HEK293 (cell line): ENCODE results near the gene RHEX.

ENCODE experiments used
- OVOL3 ChIP-seq: fragments of 450-650 bp; formaldehyde crosslinking; IDR thresholded peaks from 2 replicates; pipeline ENCODE4 v1.5.1; 2016; ENCODE audit warnings: missing biosample characterization, missing genetic modification characterization
- TCF7L2 ChIP-seq: IDR thresholded peaks from 2 replicates; pipeline ENCODE4 v1.6.1; 2011; ENCODE audit warnings: low read depth, mild to moderate bottlenecking, inconsistent platforms, low read length, moderate library complexity, borderline replicate concordance
- YY1 ChIP-seq: fragments of 450-650 bp; formaldehyde crosslinking; IDR thresholded peaks from 2 replicates; pipeline ENCODE4 v1.5.1; 2018; ENCODE audit warnings: missing biosample characterization, missing genetic modification characterization
- ZBTB17 ChIP-seq: fragments of 450-650 bp; formaldehyde crosslinking; IDR thresholded peaks from 2 replicates; pipeline ENCODE4 v1.5.1; 2016; ENCODE audit warnings: missing biosample characterization, missing genetic modification characterization
- TF ChIP-seq, protein P1 (sequence below): fragments of 450-650 bp; formaldehyde crosslinking; IDR thresholded peaks from 2 replicates; pipeline ENCODE4 v1.5.1; 2016; ENCODE audit warnings: missing biosample characterization, missing genetic modification characterization
- TF ChIP-seq, protein P2 (sequence below): fragments of 450-650 bp; formaldehyde crosslinking; IDR thresholded peaks from 2 replicates; pipeline ENCODE4 v1.5.1; 2016; ENCODE audit warnings: missing biosample characterization, missing genetic modification characterization
- TF ChIP-seq, protein P3 (sequence below): fragments of 450-650 bp; formaldehyde crosslinking; IDR thresholded peaks from 2 replicates; pipeline ENCODE4 v1.5.1; 2016; ENCODE audit warnings: missing biosample characterization, missing genetic modification characterization

DNA sequence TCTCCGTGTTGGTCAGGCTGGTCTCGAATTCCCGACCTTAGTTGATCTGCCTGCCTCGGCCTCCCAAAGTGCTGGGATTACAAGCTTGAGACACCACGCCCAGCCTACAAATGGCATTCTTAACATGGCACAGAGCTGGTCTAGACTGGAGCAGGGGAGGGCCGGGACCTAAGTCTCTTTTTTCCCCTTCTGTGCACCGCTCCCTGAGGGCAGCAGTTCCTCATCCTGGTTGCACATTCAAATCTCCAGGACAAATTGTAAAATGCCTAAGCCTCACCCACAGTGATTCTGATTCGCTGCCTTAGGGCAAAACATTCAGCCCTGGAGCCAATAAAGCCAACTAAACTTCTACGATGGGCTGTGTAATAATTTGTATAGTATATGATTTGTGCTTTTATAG is 74.4 kb downstream of the RHEX start:
- TF ChIP-seq YY1 (tag by site-specific recombination) (no peak), TCF7L2 (no peak), ZBTB17 (tag by site-specific recombination) (no peak), OVOL3 (tag by site-specific recombination) (no peak)
- TF ChIP-seq, protein P1, sequence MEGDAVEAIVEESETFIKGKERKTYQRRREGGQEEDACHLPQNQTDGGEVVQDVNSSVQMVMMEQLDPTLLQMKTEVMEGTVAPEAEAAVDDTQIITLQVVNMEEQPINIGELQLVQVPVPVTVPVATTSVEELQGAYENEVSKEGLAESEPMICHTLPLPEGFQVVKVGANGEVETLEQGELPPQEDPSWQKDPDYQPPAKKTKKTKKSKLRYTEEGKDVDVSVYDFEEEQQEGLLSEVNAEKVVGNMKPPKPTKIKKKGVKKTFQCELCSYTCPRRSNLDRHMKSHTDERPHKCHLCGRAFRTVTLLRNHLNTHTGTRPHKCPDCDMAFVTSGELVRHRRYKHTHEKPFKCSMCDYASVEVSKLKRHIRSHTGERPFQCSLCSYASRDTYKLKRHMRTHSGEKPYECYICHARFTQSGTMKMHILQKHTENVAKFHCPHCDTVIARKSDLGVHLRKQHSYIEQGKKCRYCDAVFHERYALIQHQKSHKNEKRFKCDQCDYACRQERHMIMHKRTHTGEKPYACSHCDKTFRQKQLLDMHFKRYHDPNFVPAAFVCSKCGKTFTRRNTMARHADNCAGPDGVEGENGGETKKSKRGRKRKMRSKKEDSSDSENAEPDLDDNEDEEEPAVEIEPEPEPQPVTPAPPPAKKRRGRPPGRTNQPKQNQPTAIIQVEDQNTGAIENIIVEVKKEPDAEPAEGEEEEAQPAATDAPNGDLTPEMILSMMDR (tag by site-specific recombination) = no peak
- TF ChIP-seq, protein P2, sequence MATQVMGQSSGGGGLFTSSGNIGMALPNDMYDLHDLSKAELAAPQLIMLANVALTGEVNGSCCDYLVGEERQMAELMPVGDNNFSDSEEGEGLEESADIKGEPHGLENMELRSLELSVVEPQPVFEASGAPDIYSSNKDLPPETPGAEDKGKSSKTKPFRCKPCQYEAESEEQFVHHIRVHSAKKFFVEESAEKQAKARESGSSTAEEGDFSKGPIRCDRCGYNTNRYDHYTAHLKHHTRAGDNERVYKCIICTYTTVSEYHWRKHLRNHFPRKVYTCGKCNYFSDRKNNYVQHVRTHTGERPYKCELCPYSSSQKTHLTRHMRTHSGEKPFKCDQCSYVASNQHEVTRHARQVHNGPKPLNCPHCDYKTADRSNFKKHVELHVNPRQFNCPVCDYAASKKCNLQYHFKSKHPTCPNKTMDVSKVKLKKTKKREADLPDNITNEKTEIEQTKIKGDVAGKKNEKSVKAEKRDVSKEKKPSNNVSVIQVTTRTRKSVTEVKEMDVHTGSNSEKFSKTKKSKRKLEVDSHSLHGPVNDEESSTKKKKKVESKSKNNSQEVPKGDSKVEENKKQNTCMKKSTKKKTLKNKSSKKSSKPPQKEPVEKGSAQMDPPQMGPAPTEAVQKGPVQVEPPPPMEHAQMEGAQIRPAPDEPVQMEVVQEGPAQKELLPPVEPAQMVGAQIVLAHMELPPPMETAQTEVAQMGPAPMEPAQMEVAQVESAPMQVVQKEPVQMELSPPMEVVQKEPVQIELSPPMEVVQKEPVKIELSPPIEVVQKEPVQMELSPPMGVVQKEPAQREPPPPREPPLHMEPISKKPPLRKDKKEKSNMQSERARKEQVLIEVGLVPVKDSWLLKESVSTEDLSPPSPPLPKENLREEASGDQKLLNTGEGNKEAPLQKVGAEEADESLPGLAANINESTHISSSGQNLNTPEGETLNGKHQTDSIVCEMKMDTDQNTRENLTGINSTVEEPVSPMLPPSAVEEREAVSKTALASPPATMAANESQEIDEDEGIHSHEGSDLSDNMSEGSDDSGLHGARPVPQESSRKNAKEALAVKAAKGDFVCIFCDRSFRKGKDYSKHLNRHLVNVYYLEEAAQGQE (tag by site-specific recombination) = no peak
- TF ChIP-seq, protein P3, sequence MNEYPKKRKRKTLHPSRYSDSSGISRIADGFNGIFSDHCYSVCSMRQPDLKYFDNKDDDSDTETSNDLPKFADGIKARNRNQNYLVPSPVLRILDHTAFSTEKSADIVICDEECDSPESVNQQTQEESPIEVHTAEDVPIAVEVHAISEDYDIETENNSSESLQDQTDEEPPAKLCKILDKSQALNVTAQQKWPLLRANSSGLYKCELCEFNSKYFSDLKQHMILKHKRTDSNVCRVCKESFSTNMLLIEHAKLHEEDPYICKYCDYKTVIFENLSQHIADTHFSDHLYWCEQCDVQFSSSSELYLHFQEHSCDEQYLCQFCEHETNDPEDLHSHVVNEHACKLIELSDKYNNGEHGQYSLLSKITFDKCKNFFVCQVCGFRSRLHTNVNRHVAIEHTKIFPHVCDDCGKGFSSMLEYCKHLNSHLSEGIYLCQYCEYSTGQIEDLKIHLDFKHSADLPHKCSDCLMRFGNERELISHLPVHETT = no peak
